Glutamatergic neuron (in vitro differentiated cells): Measurements from ENCODE around the gene NYNRIN. TPM values are rescaled to one million over a fixed set of nuclear protein-coding genes. Genes with fewer than 3 reads are reported as not detected.
"Not testable (repeated sequence)": the region's sequence is repeated elsewhere in the genome, so short reads cannot be mapped to it uniquely, and the experiment has no call there.

ENCODE experiments used
- DNase-seq: peaks from one replicate; pipeline ENCODE4 v3.0.0; 2022
- H3K27ac Mint-ChIP-seq: one replicate; pipeline ENCODE4 v1.8.0; 2020; ENCODE audit warnings: mild to moderate bottlenecking, mixed read lengths, inconsistent platforms; ENCODE audit not compliant: unreplicated experiment
- H3K27me3 Mint-ChIP-seq: one replicate; pipeline ENCODE4 v1.8.0; 2020; ENCODE audit warnings: mild to moderate bottlenecking, moderate library complexity, mixed read lengths, inconsistent platforms; ENCODE audit not compliant: unreplicated experiment
- H3K36me3 Mint-ChIP-seq: one replicate; pipeline ENCODE4 v1.8.0; 2020; ENCODE audit warnings: mild to moderate bottlenecking, mixed read lengths, inconsistent platforms; ENCODE audit not compliant: unreplicated experiment
- H3K4me1 Mint-ChIP-seq: one replicate; pipeline ENCODE4 v1.8.0; 2020; ENCODE audit warnings: mild to moderate bottlenecking, low read depth, mixed read lengths, inconsistent platforms; ENCODE audit not compliant: unreplicated experiment
- H3K4me3 Mint-ChIP-seq: one replicate; pipeline ENCODE4 v1.8.0; 2020; ENCODE audit warnings: mild to moderate bottlenecking, mixed read lengths, inconsistent platforms; ENCODE audit not compliant: unreplicated experiment
- H3K9me3 Mint-ChIP-seq: one replicate; pipeline ENCODE4 v1.8.0; 2020; ENCODE audit warnings: mild to moderate bottlenecking, moderate library complexity, mixed read lengths, inconsistent platforms; ENCODE audit not compliant: unreplicated experiment
- total RNA-seq: library from RNA; stranded (reverse); fragmentation: NEBNext Ultra II Directional; extraction: Animal tissue kit (Norgen Biotek cat#: 25700); gene quantifications from one replicate; pipeline ENCODE4 v1.2.1, GENCODE V29; 2021; ENCODE audit not compliant: unreplicated experiment
- TF ChIP-seq, protein P1 (sequence below): fragments of 200-600 bp; sonication (generic); IDR thresholded peaks from one replicate; pipeline ENCODE4 v1.5.0; 2021; ENCODE audit not compliant: partially characterized antibody, unreplicated experiment

Gene NYNRIN
- total RNA-seq, 1 donor from 2014 or later, result 33.5 TPM

DNA sequence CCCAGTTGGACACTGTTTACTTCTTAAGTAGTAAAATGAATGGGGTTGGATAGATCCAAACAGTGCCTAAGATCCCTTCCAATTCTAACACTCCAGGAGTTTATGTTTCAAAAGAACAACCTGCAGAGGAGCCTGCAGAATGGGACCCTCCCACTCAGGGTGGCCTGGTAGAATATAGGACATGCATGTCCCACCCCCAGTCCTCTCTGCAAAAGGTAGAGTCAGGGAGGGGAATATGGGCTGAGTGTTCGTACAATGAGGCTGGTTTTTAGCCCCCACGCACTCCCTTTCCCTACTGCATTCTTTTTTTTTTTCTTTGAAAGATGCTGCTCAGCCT is 11.8 kb upstream of the NYNRIN start:
- no peak overlapping the region for H3K4me3 Mint-ChIP-seq
- peaks cover 2% of the 10 kb centered on the region for H3K27me3 Mint-ChIP-seq
- DNase-seq, result no peak
- no peaks in the 10 kb centered on the region for H3K36me3 Mint-ChIP-seq
- peaks cover 3% of the 10 kb centered on the region for H3K4me1 Mint-ChIP-seq
- no peak overlapping the region for H3K27ac Mint-ChIP-seq
- peaks cover 1% of the 10 kb centered on the region for H3K9me3 Mint-ChIP-seq
- TF ChIP-seq, protein P1, sequence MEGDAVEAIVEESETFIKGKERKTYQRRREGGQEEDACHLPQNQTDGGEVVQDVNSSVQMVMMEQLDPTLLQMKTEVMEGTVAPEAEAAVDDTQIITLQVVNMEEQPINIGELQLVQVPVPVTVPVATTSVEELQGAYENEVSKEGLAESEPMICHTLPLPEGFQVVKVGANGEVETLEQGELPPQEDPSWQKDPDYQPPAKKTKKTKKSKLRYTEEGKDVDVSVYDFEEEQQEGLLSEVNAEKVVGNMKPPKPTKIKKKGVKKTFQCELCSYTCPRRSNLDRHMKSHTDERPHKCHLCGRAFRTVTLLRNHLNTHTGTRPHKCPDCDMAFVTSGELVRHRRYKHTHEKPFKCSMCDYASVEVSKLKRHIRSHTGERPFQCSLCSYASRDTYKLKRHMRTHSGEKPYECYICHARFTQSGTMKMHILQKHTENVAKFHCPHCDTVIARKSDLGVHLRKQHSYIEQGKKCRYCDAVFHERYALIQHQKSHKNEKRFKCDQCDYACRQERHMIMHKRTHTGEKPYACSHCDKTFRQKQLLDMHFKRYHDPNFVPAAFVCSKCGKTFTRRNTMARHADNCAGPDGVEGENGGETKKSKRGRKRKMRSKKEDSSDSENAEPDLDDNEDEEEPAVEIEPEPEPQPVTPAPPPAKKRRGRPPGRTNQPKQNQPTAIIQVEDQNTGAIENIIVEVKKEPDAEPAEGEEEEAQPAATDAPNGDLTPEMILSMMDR, result no peak

DNA sequence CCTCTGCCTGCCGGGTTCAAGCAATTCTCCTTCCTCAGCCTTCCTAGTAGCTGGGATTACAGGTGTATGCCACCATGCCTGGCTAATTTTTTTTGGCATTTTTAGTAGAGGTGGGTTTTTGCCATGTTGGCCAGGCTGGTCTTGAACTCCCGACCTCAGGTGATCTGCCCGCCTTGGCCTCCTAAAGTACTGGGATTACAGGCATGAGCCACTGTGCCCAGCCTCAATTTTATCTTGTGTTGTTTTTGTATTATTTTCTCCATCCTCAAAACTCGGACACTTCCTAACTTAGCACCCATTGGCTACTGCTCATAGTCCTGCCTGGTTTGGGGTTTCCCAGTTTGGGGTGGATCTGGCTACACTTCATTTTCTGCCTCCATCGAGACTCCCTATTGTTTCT is 11.2 kb upstream of the NYNRIN start:
- not testable (repeated sequence) for DNase-seq, H3K27ac Mint-ChIP-seq, H3K4me3 Mint-ChIP-seq, H3K4me1 Mint-ChIP-seq, H3K36me3 Mint-ChIP-seq, H3K9me3 Mint-ChIP-seq, H3K27me3 Mint-ChIP-seq

DNA sequence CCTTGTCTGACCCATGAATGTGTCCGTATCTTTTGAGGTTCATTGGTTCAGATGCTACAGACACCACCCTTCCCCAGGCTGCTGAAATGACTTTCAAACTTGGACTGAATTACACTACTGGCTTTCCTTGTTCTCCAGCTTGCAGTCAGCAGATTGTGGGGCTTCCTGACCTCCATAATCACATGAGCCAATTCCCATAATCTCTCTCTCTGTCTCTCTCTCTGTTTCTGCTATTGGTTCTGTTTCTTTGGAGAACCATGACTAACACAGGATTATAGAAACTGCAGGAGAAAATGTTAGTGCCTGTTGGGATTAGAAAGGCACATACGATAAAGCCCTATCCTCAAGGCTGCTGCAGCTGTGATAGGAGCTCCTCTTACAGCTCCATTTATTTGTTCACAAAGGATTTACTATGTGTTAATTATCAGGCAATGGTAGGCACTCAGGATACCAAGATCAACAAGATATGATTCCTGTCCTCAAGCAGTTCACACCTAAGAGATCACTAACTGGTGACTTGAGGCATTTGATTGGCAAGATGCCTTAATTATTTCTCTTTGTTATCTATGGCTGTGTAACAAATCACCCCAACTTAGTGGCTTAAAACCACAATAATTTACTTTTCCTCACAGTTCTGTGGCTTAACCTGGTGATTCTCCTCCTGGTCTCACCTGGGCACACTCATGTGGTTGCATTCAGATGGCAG is 10.2 kb upstream of the NYNRIN start:
- no peaks in the 10 kb centered on the region for H3K36me3 Mint-ChIP-seq
- H3K27me3 Mint-ChIP-seq, result peaks cover 4% of the 10 kb centered on the region
- H3K4me3 Mint-ChIP-seq, result no peak overlapping the region
- no peaks in the 10 kb centered on the region for H3K4me1 Mint-ChIP-seq
- no peak overlapping the region for H3K27ac Mint-ChIP-seq
- TF ChIP-seq, protein P1, result no peak
- no peak for DNase-seq
- peaks cover 1% of the 10 kb centered on the region for H3K9me3 Mint-ChIP-seq

DNA sequence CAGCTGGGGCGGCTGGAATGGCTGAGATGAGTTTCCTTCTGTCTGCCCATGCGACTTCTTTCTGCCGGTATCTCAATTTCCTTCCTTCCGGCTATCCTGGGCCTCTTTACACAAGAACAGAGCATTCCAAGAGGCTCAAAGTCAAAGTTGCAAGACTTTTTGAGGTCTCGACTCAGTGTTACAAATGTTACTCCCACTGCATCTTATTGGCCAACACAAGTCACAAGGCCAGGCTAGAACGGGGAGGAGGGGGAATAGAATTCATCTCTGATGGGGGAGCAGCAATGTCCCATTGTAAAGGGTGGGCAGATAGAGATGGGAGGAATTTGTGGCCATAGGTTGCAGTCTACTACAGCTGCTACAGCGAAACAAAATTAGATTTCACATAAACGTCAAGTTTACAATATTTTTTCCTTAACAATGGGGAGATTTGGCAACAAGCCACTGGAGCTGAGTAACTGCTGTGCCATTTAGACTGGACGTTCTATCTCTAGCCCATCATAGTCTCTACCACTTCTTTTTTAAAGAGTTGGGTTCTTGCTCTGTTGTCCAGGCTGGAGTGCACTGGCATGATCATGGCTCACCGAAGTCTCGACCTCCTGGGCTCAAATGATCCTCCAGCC is 9.5 kb upstream of the NYNRIN start:
- Mint-ChIP-seq H3K27ac (no peak overlapping the region), H3K27me3 (peaks cover 4% of the 10 kb centered on the region), H3K4me1 (no peaks in the 10 kb centered on the region), H3K4me3 (no peak overlapping the region), H3K9me3 (peaks cover 1% of the 10 kb centered on the region), H3K36me3 (no peaks in the 10 kb centered on the region)
- TF ChIP-seq, protein P1, result no peak
- no peak for DNase-seq

DNA sequence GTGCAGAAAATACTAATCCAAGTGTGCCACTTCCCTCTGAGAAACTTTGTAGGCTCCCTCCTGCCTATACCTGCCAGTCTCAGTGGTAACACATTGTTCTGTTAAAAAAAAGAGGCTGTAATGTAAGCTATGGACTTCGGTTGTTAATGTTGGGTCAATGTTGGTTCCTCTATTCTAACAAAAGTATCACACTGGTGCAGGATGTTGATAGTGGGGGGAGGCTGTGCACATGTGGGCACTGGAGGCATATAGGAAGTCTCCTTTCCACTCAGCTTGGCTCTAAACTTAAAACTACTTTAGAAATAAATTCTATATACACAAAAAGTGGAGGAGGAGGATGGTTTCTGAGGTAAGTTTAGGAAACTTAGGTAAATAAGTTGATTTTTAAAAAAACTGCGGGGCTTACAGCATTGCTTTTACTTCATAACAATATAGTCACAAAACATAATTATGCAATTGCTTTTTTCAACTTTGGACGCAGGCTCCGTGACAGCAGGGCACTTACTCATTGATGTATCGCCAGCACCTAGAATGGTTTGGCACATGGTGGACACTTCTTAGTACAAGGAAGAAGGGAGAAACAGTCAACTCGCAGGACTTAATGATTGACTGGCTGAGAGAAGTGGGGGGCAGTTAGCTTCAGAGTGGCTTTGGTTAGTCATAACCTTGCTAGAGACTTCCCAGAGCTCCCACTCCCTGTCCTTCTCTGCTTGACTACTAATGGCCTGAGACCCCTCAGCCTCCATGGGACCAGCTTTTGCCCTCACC is 7.9 kb upstream of the NYNRIN start:
- H3K27ac Mint-ChIP-seq, result no peak overlapping the region
- TF ChIP-seq, protein P1, result no peak
- no peaks in the 10 kb centered on the region for H3K36me3 Mint-ChIP-seq
- no peak for DNase-seq
- no peak overlapping the region for H3K4me3 Mint-ChIP-seq
- H3K27me3 Mint-ChIP-seq, result peaks cover 4% of the 10 kb centered on the region
- no peaks in the 10 kb centered on the region for H3K4me1 Mint-ChIP-seq
- no peaks in the 10 kb centered on the region for H3K9me3 Mint-ChIP-seq
